ENCODE measurements around the gene TNFRSF6B.

TNFRSF6B gene

GRCh38 chr20:63707558-63708300 is 11.3 kb downstream of the TNFRSF6B start, which contains the start of the genes ARFRP1 and ZGPAT:
Gene ARFRP1 (minus strand): TSS chr20:63707976. CDS start chr20:63707091, 885 bp downstream.
Gene ZGPAT (plus strand): TSS chr20:63708039. CDS start chr20:63708581, 542 bp downstream.
- H3K79me2 ChIP-seq (ENCODE audit: insufficient read depth, low read length): peaks cover 56% of the 10 kb centered on the region
- H3K27ac ChIP-seq (ENCODE audit: low read depth, low read length): peak within 1 kb of the TSS; percentile 38
- peak within 1 kb of the TSS; percentile 68 for H3K4me2 ChIP-seq (ENCODE audit: low read depth, low read length, poor library complexity, severe bottlenecking)
- H3F3A ChIP-seq (ENCODE audit: insufficient read depth): 0 out of 2 replicates have a peak, but pooled peaks cover 4% of the 10 kb centered on the region
- H4K20me1 ChIP-seq (ENCODE audit: low read depth, low read length): 0 out of 2 replicates have a peak, but pooled peaks cover 4% of the 10 kb centered on the region
- no peaks in the 10 kb centered on the region for H3K9me3 ChIP-seq (ENCODE audit: insufficient read depth, low read length)
- H3K9me2 ChIP-seq (replicated peaks; ENCODE audit: insufficient read depth, low read length): no peaks in the 10 kb centered on the region
- no peaks in the 10 kb centered on the region for H3K27me3 ChIP-seq (ENCODE audit: low read length)
- H3K9ac ChIP-seq (ENCODE audit: low read length): peak within 1 kb of the TSS; percentile 89
- TF ChIP-seq CTCF (IDR thresholded peaks at IDR 0.05; ENCODE audit: insufficient read depth, low read length, poor library complexity, severe bottlenecking) (no peak), EZH2phosphoT487 (conservative IDR thresholded peaks at IDR 0.05; ENCODE audit: low read length) (no peak)
- H3K4me3 ChIP-seq (ENCODE audit: insufficient read depth, low read length, poor library complexity, severe bottlenecking): peak within 1 kb of the TSS; percentile 79
- peaks cover 15% of the 10 kb centered on the region for H3K36me3 ChIP-seq (ENCODE audit: low read length)
- peak within 1 kb of the TSS; percentile 34 for H2AFZ ChIP-seq (ENCODE audit: low read depth, low read length, severe bottlenecking)

- Histone ChIP-seq H3K36me3 (ENCODE audit: low read length) (peaks cover 15% of the 10 kb centered on the region), H3K4me3 (ENCODE audit: insufficient read depth, low read length, poor library complexity, severe bottlenecking) (peak overlapping the region; percentile 79), H4K20me1 (ENCODE audit: low read depth, low read length) (0 out of 2 replicates have a peak, but pooled peaks cover 4% of the 10 kb centered on the region), H3K27ac (ENCODE audit: low read depth, low read length) (peak overlapping the region; percentile 38), H3F3A (ENCODE audit: insufficient read depth) (0 out of 2 replicates have a peak, but pooled peaks cover 4% of the 10 kb centered on the region), H3K9me3 (ENCODE audit: insufficient read depth, low read length) (no peaks in the 10 kb centered on the region), H3K4me2 (ENCODE audit: low read depth, low read length, poor library complexity, severe bottlenecking) (peak overlapping the region; percentile 68), H2AFZ (ENCODE audit: low read depth, low read length, severe bottlenecking) (no peak overlapping the region), H3K27me3 (ENCODE audit: low read length) (no peaks in the 10 kb centered on the region), H3K9ac (ENCODE audit: low read length) (peak overlapping the region; percentile 89), H3K9me2 (replicated peaks; ENCODE audit: insufficient read depth, low read length) (no peaks in the 10 kb centered on the region), H3K79me2 (ENCODE audit: insufficient read depth, low read length) (peaks cover 60% of the 10 kb centered on the region)
- no peak for TF ChIP-seq CTCF (IDR thresholded peaks at IDR 0.05; ENCODE audit: insufficient read depth, low read length, poor library complexity, severe bottlenecking)
- TF ChIP-seq EZH2phosphoT487 (conservative IDR thresholded peaks at IDR 0.05; ENCODE audit: low read length): no peak
Observed at GRCh38 chr20:63708301-63709148, 12.1 kb downstream of the TNFRSF6B start.

GRCh38 chr20:63709149-63709527 is 12.7 kb downstream of the TNFRSF6B start:
- no peaks in the 10 kb centered on the region for H3K9me3 ChIP-seq (ENCODE audit: insufficient read depth, low read length)
- H3K27ac ChIP-seq (ENCODE audit: low read depth, low read length): no peak overlapping the region
- no peak overlapping the region for H3K9ac ChIP-seq (ENCODE audit: low read length)
- H3K4me2 ChIP-seq (ENCODE audit: low read depth, low read length, poor library complexity, severe bottlenecking): peak overlapping the region; percentile 68
- H3K36me3 ChIP-seq (ENCODE audit: low read length): peaks cover 15% of the 10 kb centered on the region
- TF ChIP-seq EZH2phosphoT487 (conservative IDR thresholded peaks at IDR 0.05; ENCODE audit: low read length) (no peak), CTCF (IDR thresholded peaks at IDR 0.05; ENCODE audit: insufficient read depth, low read length, poor library complexity, severe bottlenecking) (no peak)
- H4K20me1 ChIP-seq (ENCODE audit: low read depth, low read length): 0 out of 2 replicates have a peak, but pooled peaks cover 4% of the 10 kb centered on the region
- no peak overlapping the region for H2AFZ ChIP-seq (ENCODE audit: low read depth, low read length, severe bottlenecking)
- H3K9me2 ChIP-seq (replicated peaks; ENCODE audit: insufficient read depth, low read length): no peaks in the 10 kb centered on the region
- no peak overlapping the region for H3K4me3 ChIP-seq (ENCODE audit: insufficient read depth, low read length, poor library complexity, severe bottlenecking)
- H3F3A ChIP-seq (ENCODE audit: insufficient read depth): 0 out of 2 replicates have a peak, but pooled peaks cover 4% of the 10 kb centered on the region
- no peaks in the 10 kb centered on the region for H3K27me3 ChIP-seq (ENCODE audit: low read length)
- peaks cover 65% of the 10 kb centered on the region for H3K79me2 ChIP-seq (ENCODE audit: insufficient read depth, low read length)

All from SU-DHL-6 (cell line).